Mucosa of descending colon (tissue), 3 donors: ENCODE results near the gene MREG. TPM values are rescaled to one million over a fixed set of nuclear protein-coding genes. Genes with fewer than 3 reads are reported as not detected.

ENCODE experiments used
- ATAC-seq: fragments of 200-7000 bp; cut with Tn5 transposase; one replicate; pipeline ENCODE4 v1.9.1; 2020; ENCODE audit warnings: mild to moderate bottlenecking, moderate library complexity
- DNase-seq, 3 donors: peaks; one replicate each; pipeline ENCODE4 v3.0.0-alpha.2; 2020
- H3K36me3 ChIP-seq: fragments of 200-600 bp; one replicate; pipeline ENCODE4 v1.8.0; 2021; ENCODE audit warnings: low read depth, mild to moderate bottlenecking
- H3K4me1 ChIP-seq: fragments of 200-600 bp; one replicate; pipeline ENCODE4 v1.8.0; 2021; ENCODE audit warnings: low read depth, mild to moderate bottlenecking
- H3K4me3 ChIP-seq: fragments of 200-600 bp; one replicate; pipeline ENCODE4 v1.8.0; 2021; ENCODE audit warnings: mild to moderate bottlenecking
- H3K9me3 ChIP-seq: fragments of 200-600 bp; one replicate; pipeline ENCODE4 v1.8.0; 2021; ENCODE audit warnings: mild to moderate bottlenecking
- CTCF ChIP-seq: fragments of 200-600 bp; IDR thresholded peaks from one replicate; pipeline ENCODE4 v1.8.0; 2022; ENCODE audit warnings: antibody characterized with exemption, mild to moderate bottlenecking
- intact Hi-C, 2 donors: fragments of 100-400 bp; cut with DNase I in 1 of 2; cut with micrococcal nuclease in 1 of 2; formaldehyde crosslinking; loops; one replicate each; pipeline versions ENCODE4 v1.11.0 to v1.11.1; 2022; cut with DNase I, micrococcal nuclease
- total RNA-seq, 3 donors: library from RNA; stranded (reverse); fragmentation: NEBNext Ultra II Directional in 2 of 3; extraction: Animal tissue kit (Norgen Biotek cat#: 25700) in 2 of 3; gene quantifications; one replicate each; pipeline versions ENCODE4 v1.2.1 to v1.2.4, GENCODE V29; 2021 to 2023
- donor health status: DM: no; HTN: no; CAD: no; lungs with moderate emphysema.
- donor health status: DM: no; HTN: no; CAD: no.
- donor health status: DM: no; HTN: yes; CAD: no.

MREG gene
- total RNA-seq, 3 donors from 2014 or later = 5.7 to 10.9 (median 8.5) TPM

GRCh38 chr2:215912299-215912842 is 101.0 kb downstream of the MREG start:
- no peaks in the 10 kb centered on the region for H3K36me3 ChIP-seq
- TF ChIP-seq CTCF = no peak
- no peaks in the 10 kb centered on the region for H3K9me3 ChIP-seq
- no peaks in the 10 kb centered on the region for H3K4me1 ChIP-seq
- no peak for DNase-seq
- intact Hi-C loops = loop anchor here in 1 of 2 donors (10.0 kb wide), 1 partner anchor 458 kb away; no protein-coding TSS in a partner anchor
- no peak for ATAC-seq
- no peak overlapping the region for H3K4me3 ChIP-seq

GRCh38 chr2:215911301-215912085 is 101.9 kb downstream of the MREG start:
- no peaks in the 10 kb centered on the region for H3K4me1 ChIP-seq
- TF ChIP-seq CTCF = no peak
- H3K4me3 ChIP-seq = no peak overlapping the region
- DNase-seq (no peak), ATAC-seq (no peak)
- intact Hi-C loops = loop anchor here in 1 of 2 donors (10.0 kb wide), 1 partner anchor 457 kb away; no protein-coding TSS in a partner anchor
- no peaks in the 10 kb centered on the region for H3K36me3 ChIP-seq
- H3K9me3 ChIP-seq = no peaks in the 10 kb centered on the region

GRCh38 chr2:215910180-215910579 is 103.2 kb downstream of the MREG start:
- no peak for ATAC-seq
- Histone ChIP-seq H3K9me3 (no peaks in the 10 kb centered on the region), H3K4me1 (no peaks in the 10 kb centered on the region), H3K4me3 (no peak overlapping the region), H3K36me3 (no peaks in the 10 kb centered on the region)
- TF ChIP-seq CTCF = no peak
- intact Hi-C loops = loop anchor here in 1 of 2 donors (10.0 kb wide), 1 partner anchor 455 kb away; no protein-coding TSS in a partner anchor
- DNase-seq = no peak

DNA sequence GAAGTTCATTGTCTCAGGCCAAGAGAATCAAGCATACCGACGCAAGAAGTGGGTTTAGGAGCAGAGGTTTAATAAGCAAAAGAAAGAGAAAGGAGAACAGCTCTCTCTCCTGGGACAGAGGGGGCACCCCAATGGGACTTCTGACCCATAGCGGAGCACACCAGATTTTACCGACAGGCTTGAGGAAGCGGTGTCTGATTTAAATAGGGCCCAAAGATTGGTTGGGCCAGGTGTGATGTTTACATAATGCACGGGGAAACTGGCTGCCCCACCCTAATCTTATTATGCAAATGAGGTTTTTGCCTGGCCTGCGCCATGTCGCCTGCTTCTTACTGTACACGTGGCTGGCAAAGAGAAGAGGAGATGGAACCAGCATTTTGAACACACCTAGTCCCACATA is 106.2 kb downstream of the MREG start:
- no peaks in the 10 kb centered on the region for H3K36me3 ChIP-seq
- ATAC-seq (no peak), DNase-seq (no peak)
- intact Hi-C loops = no loop called here
- no peak overlapping the region for H3K4me3 ChIP-seq
- TF ChIP-seq CTCF = no peak
- H3K9me3 ChIP-seq = no peaks in the 10 kb centered on the region
- H3K4me1 ChIP-seq = no peaks in the 10 kb centered on the region

DNA sequence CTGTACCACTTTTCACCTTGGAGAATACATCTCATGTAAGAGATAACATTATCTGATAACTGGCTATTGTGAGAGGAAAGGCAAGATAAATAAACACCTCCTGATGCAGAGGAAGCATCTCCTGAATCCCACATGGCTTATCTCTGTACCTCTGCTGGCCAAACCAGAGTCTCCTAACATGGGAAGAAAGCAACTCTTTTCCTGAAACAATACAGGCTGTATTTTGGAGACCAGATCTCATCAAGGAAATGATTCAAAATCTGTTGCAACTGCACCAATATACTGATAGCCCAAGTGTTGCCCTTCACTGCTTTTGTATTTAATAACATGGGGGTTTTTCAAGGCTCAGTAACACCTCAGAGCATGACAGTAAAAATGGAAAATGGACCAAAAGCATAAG is 106.9 kb downstream of the MREG start:
- no peaks in the 10 kb centered on the region for H3K36me3 ChIP-seq
- H3K4me1 ChIP-seq = no peaks in the 10 kb centered on the region
- no peak overlapping the region for H3K4me3 ChIP-seq
- ATAC-seq (no peak), DNase-seq (no peak)
- intact Hi-C loops = no loop called here
- no peak for TF ChIP-seq CTCF
- H3K9me3 ChIP-seq = no peaks in the 10 kb centered on the region
